ENCODE results near the gene THSD4. TPM values are rescaled to one million over a fixed set of nuclear protein-coding genes. Genes with fewer than 3 reads are reported as not detected.

THSD4 gene
- total and polyA plus RNA-seq, 7 donors = 1.4 to 7.8 (median 2.2) TPM

DNA sequence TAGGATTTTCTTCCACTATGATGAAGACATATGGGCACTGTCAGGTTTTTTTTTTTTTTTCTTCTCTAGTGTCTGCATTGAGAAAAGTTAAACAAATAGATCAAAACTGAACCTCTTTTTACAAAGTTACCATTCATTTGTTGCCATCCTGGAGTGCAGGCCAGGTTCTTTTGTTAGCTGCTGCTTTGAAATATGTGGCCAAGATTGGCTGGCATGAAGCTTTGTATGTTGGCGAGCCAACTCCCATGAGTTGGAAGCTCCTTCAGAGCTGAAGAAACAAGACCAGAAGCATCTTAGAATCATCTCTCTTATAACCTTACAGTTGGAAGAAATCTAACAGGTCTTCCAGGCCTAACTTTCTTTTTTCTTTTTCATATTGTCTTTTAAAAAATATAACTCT is 346.5 kb downstream of the THSD4 start:
- no peak overlapping the region for H3K4me3 ChIP-seq
- 92 to 96% methylated on average over 1 of the region's 1 CpG for WGBS, 2 donors
- no peaks in the 10 kb centered on the region for H3K9me3 ChIP-seq
- no peaks in the 10 kb centered on the region for H3K27me3 ChIP-seq
- TF ChIP-seq EP300 (IDR thresholded peaks at IDR 0.05) (no peak), POLR2AphosphoS5 (IDR thresholded peaks at IDR 0.05) (no peak), POLR2A (IDR thresholded peaks at IDR 0.05) (no peak)
- TF ChIP-seq, protein P1, sequence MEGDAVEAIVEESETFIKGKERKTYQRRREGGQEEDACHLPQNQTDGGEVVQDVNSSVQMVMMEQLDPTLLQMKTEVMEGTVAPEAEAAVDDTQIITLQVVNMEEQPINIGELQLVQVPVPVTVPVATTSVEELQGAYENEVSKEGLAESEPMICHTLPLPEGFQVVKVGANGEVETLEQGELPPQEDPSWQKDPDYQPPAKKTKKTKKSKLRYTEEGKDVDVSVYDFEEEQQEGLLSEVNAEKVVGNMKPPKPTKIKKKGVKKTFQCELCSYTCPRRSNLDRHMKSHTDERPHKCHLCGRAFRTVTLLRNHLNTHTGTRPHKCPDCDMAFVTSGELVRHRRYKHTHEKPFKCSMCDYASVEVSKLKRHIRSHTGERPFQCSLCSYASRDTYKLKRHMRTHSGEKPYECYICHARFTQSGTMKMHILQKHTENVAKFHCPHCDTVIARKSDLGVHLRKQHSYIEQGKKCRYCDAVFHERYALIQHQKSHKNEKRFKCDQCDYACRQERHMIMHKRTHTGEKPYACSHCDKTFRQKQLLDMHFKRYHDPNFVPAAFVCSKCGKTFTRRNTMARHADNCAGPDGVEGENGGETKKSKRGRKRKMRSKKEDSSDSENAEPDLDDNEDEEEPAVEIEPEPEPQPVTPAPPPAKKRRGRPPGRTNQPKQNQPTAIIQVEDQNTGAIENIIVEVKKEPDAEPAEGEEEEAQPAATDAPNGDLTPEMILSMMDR (IDR thresholded peaks at IDR 0.05) = no peak
- no peak for DNase-seq
- intact Hi-C loops (cut with DNase I) = no loop called here
- H3K27ac ChIP-seq = no peak overlapping the region
- no peaks in the 10 kb centered on the region for H3K4me1 ChIP-seq
- no peaks in the 10 kb centered on the region for H3K36me3 ChIP-seq

DNA sequence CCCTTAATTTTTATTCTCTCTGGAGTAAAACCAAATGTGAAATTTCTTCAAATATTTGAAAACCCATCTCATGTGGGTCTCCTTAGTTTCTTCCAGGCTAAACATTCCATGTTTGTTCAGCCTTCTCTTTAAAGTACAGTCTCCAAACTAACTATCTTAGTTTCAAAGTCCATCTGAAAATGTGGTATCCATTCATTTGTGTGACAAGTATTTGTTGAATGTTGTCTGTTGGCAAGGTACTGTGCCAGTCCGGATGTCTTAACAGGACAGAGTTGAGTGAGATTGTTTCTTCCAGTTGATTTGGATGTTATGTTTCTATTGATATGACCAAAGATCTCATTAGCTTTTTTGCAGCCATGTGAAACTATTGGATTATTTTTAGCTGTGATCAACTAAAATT is 347.4 kb downstream of the THSD4 start:
- intact Hi-C loops (cut with DNase I) = no loop called here
- H3K27ac ChIP-seq = no peak overlapping the region
- H3K4me1 ChIP-seq = no peaks in the 10 kb centered on the region
- H3K27me3 ChIP-seq = no peaks in the 10 kb centered on the region
- no peaks in the 10 kb centered on the region for H3K9me3 ChIP-seq
- H3K4me3 ChIP-seq = no peak overlapping the region
- no peak for DNase-seq
- H3K36me3 ChIP-seq = no peaks in the 10 kb centered on the region
- WGBS, 2 donors = 37 to 85% methylated on average over 1 of the region's 1 CpG
- TF ChIP-seq POLR2A (IDR thresholded peaks at IDR 0.05) (no peak), EP300 (IDR thresholded peaks at IDR 0.05) (no peak), POLR2AphosphoS5 (IDR thresholded peaks at IDR 0.05) (no peak)
- TF ChIP-seq, protein P1 (IDR thresholded peaks at IDR 0.05) = no peak

DNA sequence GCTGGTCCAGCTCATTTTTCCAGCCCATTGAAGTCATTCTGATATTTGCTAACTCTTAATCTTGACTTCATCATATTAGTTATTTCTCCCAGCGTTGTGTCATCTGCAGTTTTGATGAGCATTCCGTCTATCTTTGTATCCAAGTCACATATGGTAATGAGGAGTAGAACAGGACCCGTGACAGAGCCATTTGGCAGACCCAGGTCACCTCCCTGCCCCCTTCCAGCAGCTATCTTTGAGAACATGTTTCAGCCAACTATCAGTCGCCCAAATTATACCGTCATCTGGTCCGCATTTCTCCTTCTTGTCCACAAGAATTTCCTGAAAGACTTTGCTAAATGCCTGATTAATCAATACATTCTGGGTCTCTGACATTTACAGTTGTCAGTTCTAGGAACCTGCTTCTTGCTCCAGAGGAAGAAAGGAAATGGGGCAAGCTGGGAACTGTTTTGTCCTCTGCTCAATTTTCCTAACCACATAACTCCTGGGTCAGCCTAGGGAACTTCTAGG is 347.9 kb downstream of the THSD4 start:
- Histone ChIP-seq H3K27me3 (no peaks in the 10 kb centered on the region), H3K9me3 (no peaks in the 10 kb centered on the region), H3K4me3 (no peak overlapping the region), H3K36me3 (no peaks in the 10 kb centered on the region), H3K4me1 (no peaks in the 10 kb centered on the region), H3K27ac (no peak overlapping the region)
- no peak for DNase-seq
- 95% methylated on average over 6 of the region's 6 CpGs for WGBS, 2 donors
- TF ChIP-seq POLR2AphosphoS5 (IDR thresholded peaks at IDR 0.05) = no peak
- TF ChIP-seq, protein P1 (IDR thresholded peaks at IDR 0.05) = no peak
- TF ChIP-seq EP300 (IDR thresholded peaks at IDR 0.05) = no peak
- no peak for TF ChIP-seq POLR2A (IDR thresholded peaks at IDR 0.05)
- intact Hi-C loops (cut with DNase I) = no loop called here

DNA sequence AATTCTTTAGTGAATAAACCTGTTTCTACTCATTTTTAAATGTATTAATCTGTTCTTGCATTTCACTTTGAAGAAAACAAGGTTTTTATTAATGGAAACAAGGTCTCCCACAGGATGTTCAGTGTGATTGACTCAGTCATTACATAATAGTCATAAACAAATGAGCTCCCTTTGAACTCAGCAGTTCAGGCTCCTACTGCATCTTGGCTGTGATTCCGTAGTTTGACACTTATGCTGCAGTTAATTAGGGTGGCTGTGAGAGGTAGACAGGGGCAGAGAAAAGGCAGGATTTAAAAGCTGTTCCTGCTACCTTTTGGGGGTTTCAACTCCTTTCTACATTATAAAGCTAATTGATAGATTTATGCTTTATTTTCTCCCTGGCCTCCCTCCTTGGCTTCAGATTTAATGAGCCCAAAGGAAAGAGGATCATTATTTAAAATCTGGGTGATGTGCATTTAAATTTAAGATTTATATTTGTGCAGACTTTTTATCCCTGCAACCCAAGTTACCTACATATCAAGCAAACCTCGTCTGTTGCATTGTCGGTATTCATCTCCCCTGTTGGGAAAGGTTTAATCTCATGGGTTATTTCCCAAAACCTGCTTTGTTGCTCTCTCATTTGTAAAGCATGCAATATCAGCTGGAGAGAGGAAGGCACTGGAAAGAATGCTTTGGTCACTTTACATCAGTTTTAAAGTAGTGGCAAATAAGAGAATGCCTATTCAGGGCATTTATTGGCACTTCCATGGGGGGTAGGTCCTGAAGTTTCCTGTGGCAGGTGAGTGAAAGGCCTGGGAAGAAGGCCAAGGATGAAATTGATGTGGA is 350.1 kb downstream of the THSD4 start:
- Histone ChIP-seq H3K4me3 (no peak overlapping the region), H3K27ac (no peak overlapping the region), H3K27me3 (no peaks in the 10 kb centered on the region), H3K9me3 (no peaks in the 10 kb centered on the region), H3K36me3 (no peaks in the 10 kb centered on the region), H3K4me1 (no peaks in the 10 kb centered on the region)
- TF ChIP-seq POLR2AphosphoS5 (IDR thresholded peaks at IDR 0.05) = no peak
- TF ChIP-seq, protein P1 (IDR thresholded peaks at IDR 0.05) = no peak
- no peak for TF ChIP-seq POLR2A (IDR thresholded peaks at IDR 0.05)
- no peak for TF ChIP-seq EP300 (IDR thresholded peaks at IDR 0.05)
- intact Hi-C loops (cut with DNase I) = no loop called here
- 67 to 72% methylated on average over 3 of the region's 3 CpGs for WGBS, 2 donors
- no peak for DNase-seq

Measured in sigmoid colon (tissue), 7 donors.